Osteocyte (in vitro differentiated cells): ENCODE results near the gene CSF3R. TPM values are rescaled to one million over a fixed set of nuclear protein-coding genes. Genes with fewer than 3 reads are reported as not detected.

ENCODE experiments used
- DNase-seq: peaks from one replicate; pipeline ENCODE4 v3.0.0; 2021; ENCODE audit warnings: mixed read lengths; ENCODE audit not compliant: unreplicated experiment; ENCODE audit errors: extremely low spot score
- H3K27ac Mint-ChIP-seq: one replicate; pipeline ENCODE4 v1.8.0; 2021; ENCODE audit warnings: mild to moderate bottlenecking, mixed read lengths; ENCODE audit not compliant: unreplicated experiment
- H3K27me3 Mint-ChIP-seq: one replicate; pipeline ENCODE4 v1.8.0; 2021; ENCODE audit warnings: mixed read lengths; ENCODE audit not compliant: unreplicated experiment
- H3K36me3 Mint-ChIP-seq: one replicate; pipeline ENCODE4 v1.8.0; 2021; ENCODE audit warnings: mixed read lengths; ENCODE audit not compliant: unreplicated experiment
- H3K4me1 Mint-ChIP-seq: one replicate; pipeline ENCODE4 v1.8.0; 2021; ENCODE audit warnings: mixed read lengths; ENCODE audit not compliant: unreplicated experiment
- H3K4me3 Mint-ChIP-seq: one replicate; pipeline ENCODE4 v1.8.0; 2021; ENCODE audit warnings: mild to moderate bottlenecking, moderate library complexity, mixed read lengths; ENCODE audit not compliant: unreplicated experiment
- H3K9me3 Mint-ChIP-seq: one replicate; pipeline ENCODE4 v1.8.0; 2021; ENCODE audit warnings: mixed read lengths; ENCODE audit not compliant: unreplicated experiment
- total RNA-seq: library from RNA; stranded (reverse); gene quantifications from 2 replicates; pipeline ENCODE4 v1.2.1, GENCODE V29; 2021
- TF ChIP-seq, protein P1 (sequence below): fragments of 200-600 bp; sonication (generic); IDR thresholded peaks from 2 replicates; pipeline ENCODE4 v1.5.0; 2021; ENCODE audit warnings: antibody characterized with exemption, mild to moderate bottlenecking, moderate library complexity

Gene CSF3R
- total RNA-seq, 1 donor from 2014 or later = not detected

DNA sequence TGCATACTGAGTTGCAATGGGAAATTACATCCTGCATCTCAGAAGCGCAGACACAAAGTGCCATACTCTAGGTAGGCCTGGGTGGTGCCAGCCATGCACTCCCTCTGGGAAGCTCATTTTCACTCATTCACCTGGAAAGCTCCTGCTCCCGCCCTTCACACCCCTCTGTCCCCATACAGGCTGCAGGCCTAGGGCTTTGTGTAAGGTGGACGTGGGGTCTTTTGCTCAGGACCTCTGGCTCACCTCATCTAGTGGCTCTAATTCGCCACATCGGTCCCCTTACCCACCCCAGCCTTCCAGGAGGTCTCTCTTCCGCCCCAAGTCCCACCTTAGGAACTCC is 19.3 kb downstream of the CSF3R start:
- TF ChIP-seq, protein P1, sequence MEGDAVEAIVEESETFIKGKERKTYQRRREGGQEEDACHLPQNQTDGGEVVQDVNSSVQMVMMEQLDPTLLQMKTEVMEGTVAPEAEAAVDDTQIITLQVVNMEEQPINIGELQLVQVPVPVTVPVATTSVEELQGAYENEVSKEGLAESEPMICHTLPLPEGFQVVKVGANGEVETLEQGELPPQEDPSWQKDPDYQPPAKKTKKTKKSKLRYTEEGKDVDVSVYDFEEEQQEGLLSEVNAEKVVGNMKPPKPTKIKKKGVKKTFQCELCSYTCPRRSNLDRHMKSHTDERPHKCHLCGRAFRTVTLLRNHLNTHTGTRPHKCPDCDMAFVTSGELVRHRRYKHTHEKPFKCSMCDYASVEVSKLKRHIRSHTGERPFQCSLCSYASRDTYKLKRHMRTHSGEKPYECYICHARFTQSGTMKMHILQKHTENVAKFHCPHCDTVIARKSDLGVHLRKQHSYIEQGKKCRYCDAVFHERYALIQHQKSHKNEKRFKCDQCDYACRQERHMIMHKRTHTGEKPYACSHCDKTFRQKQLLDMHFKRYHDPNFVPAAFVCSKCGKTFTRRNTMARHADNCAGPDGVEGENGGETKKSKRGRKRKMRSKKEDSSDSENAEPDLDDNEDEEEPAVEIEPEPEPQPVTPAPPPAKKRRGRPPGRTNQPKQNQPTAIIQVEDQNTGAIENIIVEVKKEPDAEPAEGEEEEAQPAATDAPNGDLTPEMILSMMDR = no peak
- Mint-ChIP-seq H3K36me3 (peaks cover 19% of the 10 kb centered on the region), H3K4me3 (peak overlapping the region; percentile 99)

DNA sequence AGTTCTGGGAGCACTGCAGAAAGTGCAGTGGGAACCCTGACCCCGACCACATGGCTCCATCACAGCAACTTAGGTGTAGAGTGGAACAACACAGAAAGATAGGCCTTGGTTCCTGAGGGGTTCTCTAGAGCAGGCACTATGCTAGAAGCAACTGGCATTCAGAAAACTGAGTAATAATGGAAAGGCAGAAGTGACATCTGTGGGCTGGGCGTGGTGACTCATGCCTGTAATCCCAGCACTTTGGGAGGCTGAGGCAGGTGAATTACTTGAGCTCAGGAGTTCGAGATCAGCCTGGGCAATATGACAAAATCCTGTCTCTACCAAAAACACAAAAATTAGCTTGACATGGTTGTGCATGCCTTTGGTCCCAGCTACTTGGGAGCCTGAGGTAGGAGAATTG is 23.8 kb downstream of the CSF3R start:
- TF ChIP-seq, protein P1 = no peak
- peaks cover 15% of the 10 kb centered on the region for H3K4me1 Mint-ChIP-seq
- H3K9me3 Mint-ChIP-seq = no peaks in the 10 kb centered on the region
- DNase-seq = no peak
- H3K36me3 Mint-ChIP-seq = peaks cover 37% of the 10 kb centered on the region
- H3K27ac Mint-ChIP-seq = no peak overlapping the region
- no peaks in the 10 kb centered on the region for H3K27me3 Mint-ChIP-seq
- H3K4me3 Mint-ChIP-seq = no peak overlapping the region

More for the DNA sequence above, 19.3 kb downstream of the CSF3R start:
- Mint-ChIP-seq H3K9me3 (no peaks in the 10 kb centered on the region), H3K4me1 (peaks cover 25% of the 10 kb centered on the region), H3K27ac (peak overlapping the region; percentile 98), H3K27me3 (no peaks in the 10 kb centered on the region)
- no peak for DNase-seq

DNA sequence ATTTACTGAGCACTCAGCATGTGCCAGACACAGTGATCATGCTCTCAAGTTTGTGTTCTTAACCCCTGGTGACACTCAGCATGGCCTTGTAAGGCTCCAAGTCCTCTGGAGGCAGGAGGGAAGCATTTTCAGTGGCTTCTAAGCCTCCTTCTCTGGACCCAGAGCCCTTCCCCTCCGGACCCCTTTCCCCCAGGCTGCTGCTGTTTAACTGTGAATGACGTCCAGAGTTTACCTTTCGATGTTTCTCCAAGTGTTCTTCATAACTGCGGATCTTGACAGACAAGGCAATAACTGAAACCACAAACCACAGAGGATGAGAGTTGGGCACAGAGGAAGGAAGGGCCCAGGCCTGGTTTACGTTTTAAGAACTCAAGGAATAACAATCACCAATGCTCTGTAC is 25.0 kb downstream of the CSF3R start:
- Mint-ChIP-seq H3K9me3 (no peaks in the 10 kb centered on the region), H3K27ac (peak overlapping the region; percentile 13), H3K4me1 (peaks cover 7% of the 10 kb centered on the region), H3K27me3 (no peaks in the 10 kb centered on the region), H3K4me3 (no peak overlapping the region), H3K36me3 (peaks cover 37% of the 10 kb centered on the region)
- TF ChIP-seq, protein P1 = no peak
- no peak for DNase-seq

DNA sequence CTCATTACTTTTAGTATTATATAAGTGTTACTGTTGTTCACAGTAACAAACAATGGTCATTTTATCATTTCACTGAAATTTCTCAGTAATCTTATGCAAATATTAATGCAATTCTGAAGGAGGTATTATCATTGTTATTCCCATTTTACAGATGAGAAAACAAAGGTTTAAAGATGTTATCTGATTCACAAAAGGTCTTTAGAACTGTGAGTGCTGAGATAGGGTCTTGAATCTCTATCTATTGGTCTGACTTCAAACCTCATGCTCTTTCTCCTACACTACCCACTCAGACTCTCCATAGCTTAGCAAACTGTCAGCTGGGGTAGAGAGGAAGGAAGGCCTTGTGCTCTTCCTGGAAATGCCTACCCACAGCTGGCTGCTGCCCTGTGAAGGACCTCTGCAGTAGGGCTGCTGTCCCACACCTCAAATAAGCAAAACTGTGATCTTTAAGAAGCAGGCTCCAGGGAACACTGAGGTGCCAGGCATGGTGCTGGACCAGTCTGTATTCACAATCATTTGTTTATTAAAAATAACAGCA is 26.3 kb downstream of the CSF3R start:
- DNase-seq = no peak
- Mint-ChIP-seq H3K27me3 (no peaks in the 10 kb centered on the region), H3K4me1 (peaks cover 10% of the 10 kb centered on the region), H3K36me3 (peaks cover 36% of the 10 kb centered on the region), H3K27ac (no peak overlapping the region), H3K4me3 (no peak overlapping the region), H3K9me3 (no peaks in the 10 kb centered on the region)
- TF ChIP-seq, protein P1 = no peak

DNA sequence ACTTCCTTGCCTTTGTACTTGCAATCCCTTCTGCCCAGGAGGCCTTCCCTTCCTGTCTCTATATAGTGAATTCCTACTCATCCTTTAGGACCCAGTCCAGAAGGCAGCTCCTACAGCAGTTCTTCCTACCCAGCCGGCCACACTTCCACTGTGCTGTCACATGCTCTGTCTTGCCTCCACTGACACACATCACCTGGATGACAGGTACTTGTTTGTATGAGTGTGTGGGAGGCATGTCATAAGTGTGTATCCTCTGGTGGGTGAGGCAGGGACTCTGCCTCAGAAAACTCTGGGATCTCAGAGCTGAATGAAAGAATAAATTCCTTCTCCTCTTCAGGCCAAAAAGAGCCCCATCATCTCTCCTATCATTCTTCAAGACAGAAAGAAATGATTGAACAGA is 27.3 kb downstream of the CSF3R start:
- TF ChIP-seq, protein P1 = no peak
- H3K9me3 Mint-ChIP-seq = no peaks in the 10 kb centered on the region
- no peak overlapping the region for H3K27ac Mint-ChIP-seq
- no peak overlapping the region for H3K4me3 Mint-ChIP-seq
- H3K4me1 Mint-ChIP-seq = peaks cover 12% of the 10 kb centered on the region
- DNase-seq = no peak
- peaks cover 26% of the 10 kb centered on the region for H3K36me3 Mint-ChIP-seq
- H3K27me3 Mint-ChIP-seq = no peaks in the 10 kb centered on the region
